Duodenal mucosa (tissue), 2 donors: ENCODE measurements around the gene CANT1.
A peak's percentile ranks its signal among the peaks of the same experiment; 100 is the strongest.
"Not testable (repeated sequence)": the region's sequence is repeated elsewhere in the genome, so short reads cannot be mapped to it uniquely, and the experiment has no call there.

Source experiments
- H3K27ac ChIP-seq: one replicate; pipeline ENCODE4 v1.7.0; 2013; ENCODE audit warnings: low read depth, low read length
- H3K27me3 ChIP-seq, 2 donors: one replicate each; pipeline ENCODE4 v1.7.0; 2013; ENCODE audit warnings: low read length in 2 of 2, control low read depth in 1 of 2; ENCODE audit not compliant: insufficient read depth in 2 of 2, control insufficient read depth in 1 of 2
- H3K36me3 ChIP-seq, 2 donors: one replicate each; pipeline ENCODE4 v1.7.0; 2013; ENCODE audit warnings: low read length in 2 of 2, control low read depth in 1 of 2; ENCODE audit not compliant: insufficient read depth in 2 of 2, control insufficient read depth in 1 of 2
- H3K4me1 ChIP-seq, 2 donors: one replicate each; pipeline ENCODE4 v1.7.0; 2013; ENCODE audit warnings: low read length in 2 of 2, control low read depth in 1 of 2; ENCODE audit not compliant: insufficient read depth in 2 of 2, control insufficient read depth in 1 of 2
- H3K4me3 ChIP-seq, 2 donors: one replicate each; pipeline ENCODE4 v1.7.0; 2013; ENCODE audit warnings: low read length in 2 of 2, low read depth in 1 of 2
- H3K9ac ChIP-seq, 2 donors: one replicate each; pipeline ENCODE4 v1.7.0; 2013; ENCODE audit warnings: low read length in 2 of 2, low read depth in 1 of 2
- H3K9me3 ChIP-seq, 2 donors: one replicate each; pipeline ENCODE4 v1.7.0; 2013; ENCODE audit warnings: low read length in 2 of 2, control low read depth in 1 of 2; ENCODE audit not compliant: control insufficient read depth in 1 of 2

Gene CANT1

GRCh38 chr17:79027274-79027924, 17.8 kb upstream of the CANT1 start:
- Histone ChIP-seq H3K36me3 (no peaks in the 10 kb centered on the region), H3K4me3 (peak overlapping the region; percentile 5 to 21), H3K9me3 (no peaks in the 10 kb centered on the region), H3K9ac (peak overlapping the region in 1 of 2 donors; percentile 54), H3K4me1 (peaks cover 39 to 52% of the 10 kb centered on the region in 2 donors), H3K27me3 (peaks cover 6 to 11% of the 10 kb centered on the region in 2 donors), H3K27ac (no peak overlapping the region)

GRCh38 chr17:79026376-79027273, 17.1 kb upstream of the CANT1 start:
- Histone ChIP-seq H3K36me3 (no peaks in the 10 kb centered on the region), H3K27ac (no peak overlapping the region), H3K9me3 (no peaks in the 10 kb centered on the region), H3K27me3 (peaks cover 6 to 11% of the 10 kb centered on the region in 2 donors), H3K9ac (peak overlapping the region in 1 of 2 donors; percentile 54), H3K4me3 (peak overlapping the region; percentile 44 to 46), H3K4me1 (peaks cover 39 to 55% of the 10 kb centered on the region in 2 donors)

GRCh38 chr17:79024901-79025737, 15.6 kb upstream of the CANT1 start:
- H3K4me3 ChIP-seq = peak overlapping the region; percentile 66 to 71
- H3K4me1 ChIP-seq = peaks cover 47 to 66% of the 10 kb centered on the region in 2 donors
- H3K27me3 ChIP-seq = peaks cover 6 to 11% of the 10 kb centered on the region in 2 donors
- peak overlapping the region; percentile 10 to 66 for H3K9ac ChIP-seq
- no peak overlapping the region for H3K27ac ChIP-seq
- H3K9me3 ChIP-seq = no peaks in the 10 kb centered on the region
- no peaks in the 10 kb centered on the region for H3K36me3 ChIP-seq

- Histone ChIP-seq H3K4me1 (peaks cover 53 to 74% of the 10 kb centered on the region in 2 donors), H3K36me3 (no peaks in the 10 kb centered on the region), H3K9me3 (no peaks in the 10 kb centered on the region), H3K27me3 (peaks cover 6 to 11% of the 10 kb centered on the region in 2 donors), H3K9ac (peak within 1 kb of the TSS; percentile 29 to 66), H3K27ac (no peak within 1 kb of the TSS), H3K4me3 (peak within 1 kb of the TSS; percentile 66 to 71)
Observed at GRCh38 chr17:79023886-79024771, 14.6 kb upstream of the CANT1 start, which contains the start of gene C1QTNF1. C1QTNF1 (plus strand) TSS chr17:79024169; CDS start chr17:79043969, 19,800 bp downstream.

- H3K36me3 ChIP-seq = no peaks in the 10 kb centered on the region
- no peaks in the 10 kb centered on the region for H3K9me3 ChIP-seq
- no peak overlapping the region for H3K9ac ChIP-seq
- no peak overlapping the region for H3K27ac ChIP-seq
- H3K4me3 ChIP-seq = peak overlapping the region in 1 of 2 donors; percentile 66
- peaks cover 6 to 11% of the 10 kb centered on the region in 2 donors for H3K27me3 ChIP-seq
- peaks cover 56 to 77% of the 10 kb centered on the region in 2 donors for H3K4me1 ChIP-seq
Observed at GRCh38 chr17:79023180-79023705, 13.7 kb upstream of the CANT1 start.

GRCh38 chr17:79022507-79022991, 13.0 kb upstream of the CANT1 start:
- H3K27me3 ChIP-seq = peaks cover 6 to 8% of the 10 kb centered on the region in 2 donors
- no peak overlapping the region for H3K27ac ChIP-seq
- H3K9me3 ChIP-seq = no peaks in the 10 kb centered on the region
- peaks cover 49 to 70% of the 10 kb centered on the region in 2 donors for H3K4me1 ChIP-seq
- no peak overlapping the region for H3K4me3 ChIP-seq
- H3K9ac ChIP-seq = no peak overlapping the region
- H3K36me3 ChIP-seq = no peaks in the 10 kb centered on the region

- H3K36me3 ChIP-seq, H3K27me3 ChIP-seq, H3K4me3 ChIP-seq, H3K9ac ChIP-seq, H3K27ac ChIP-seq, H3K9me3 ChIP-seq: not testable (repeated sequence)
- H3K4me1 ChIP-seq = peaks cover 43 to 64% of the 10 kb centered on the region in 2 donors
Observed at GRCh38 chr17:79021929-79022328, 12.4 kb upstream of the CANT1 start.

GRCh38 chr17:79020631-79021301, 11.2 kb upstream of the CANT1 start:
- Histone ChIP-seq H3K36me3 (no peaks in the 10 kb centered on the region), H3K4me3 (no peak overlapping the region), H3K9me3 (no peaks in the 10 kb centered on the region), H3K27ac (no peak overlapping the region), H3K4me1 (peaks cover 32 to 55% of the 10 kb centered on the region in 2 donors), H3K9ac (no peak overlapping the region), H3K27me3 (peaks cover 0 to 6% of the 10 kb centered on the region in 2 donors)
